Right renal pelvis (tissue), 4 donors: ENCODE data around the gene MPP2. TPM values are rescaled to one million over a fixed set of nuclear protein-coding genes. Genes with fewer than 3 reads are reported as not detected.

Source experiments
- DNase-seq, 4 donors: peaks; one replicate each; pipeline ENCODE4 v3.0.0-alpha.2; 2013; ENCODE audit warnings: low read depth in 4 of 4, low spot score in 3 of 4, missing footprints in 1 of 4
- polyA plus RNA-seq, 4 donors: library from polyadenylated mRNA; unstranded; fragments of 120-200 nt; gene quantifications; one replicate each; pipeline ENCODE4 v1.2.1, GENCODE V29; 2013; ENCODE audit not compliant: insufficient read length in 4 of 4

MPP2 gene
- polyA plus RNA-seq, 4 donors, result 5.7 to 7.5 (median 5.9) TPM

DNA sequence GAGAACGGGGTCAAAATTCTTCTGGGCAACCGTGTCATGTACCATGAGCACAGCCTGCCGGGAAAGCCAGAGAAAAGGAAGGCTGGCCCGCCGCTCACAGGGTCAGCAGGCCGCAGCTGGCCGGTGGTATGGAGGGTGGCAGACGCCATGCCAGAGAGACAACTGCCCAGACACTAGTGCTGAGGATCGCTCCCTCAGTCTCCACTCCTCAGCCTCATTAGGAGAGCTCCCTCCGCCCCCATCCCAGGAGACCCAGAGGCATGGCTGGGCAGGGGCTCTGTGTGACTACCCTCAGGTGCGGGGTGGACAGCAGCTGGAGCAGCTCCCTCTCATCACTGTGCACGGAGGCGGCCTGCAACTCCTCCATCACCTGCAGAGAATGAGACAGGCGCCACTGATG, 77.6 kb downstream of the MPP2 start:
- no peak for DNase-seq

DNA sequence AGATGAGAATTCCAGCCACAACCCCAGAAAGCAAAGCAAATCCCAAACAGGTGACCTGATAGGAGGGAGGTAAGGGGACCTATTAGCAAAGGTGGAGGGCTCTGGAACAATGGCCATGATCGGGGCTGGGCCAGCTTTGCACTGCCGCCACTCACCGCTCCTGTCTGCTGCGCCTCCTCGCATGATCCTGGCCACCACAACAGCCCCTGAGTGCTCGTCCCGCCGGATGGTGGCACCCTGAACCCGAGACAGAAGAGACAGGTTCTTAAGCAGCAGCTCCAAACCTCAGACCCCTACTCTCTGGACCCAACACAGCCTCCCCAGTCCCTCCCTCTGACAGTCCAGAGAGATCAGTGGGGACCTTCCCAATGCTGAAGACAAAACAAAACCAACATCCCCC, 79.7 kb downstream of the MPP2 start:
- no peak for DNase-seq

DNA sequence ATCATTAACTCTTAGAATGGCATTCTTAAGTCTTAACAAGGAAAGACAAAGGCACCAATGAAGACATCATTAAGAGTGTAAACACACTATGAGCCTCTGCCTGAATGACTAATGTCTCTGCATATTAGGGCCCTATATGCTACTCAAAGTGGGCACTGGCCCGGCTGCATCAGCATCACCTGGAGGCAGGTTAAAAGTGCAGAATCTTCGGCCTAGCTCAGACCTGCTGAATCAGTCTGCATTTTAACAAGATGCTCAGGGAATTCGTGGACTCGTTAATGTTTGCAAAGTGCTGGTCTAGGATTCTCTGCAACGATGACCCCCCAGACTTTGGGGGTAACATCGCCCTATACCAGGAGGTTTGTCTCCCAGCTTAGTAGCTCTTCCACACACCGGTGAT, 81.1 kb downstream of the MPP2 start:
- DNase-seq, result no peak

DNA sequence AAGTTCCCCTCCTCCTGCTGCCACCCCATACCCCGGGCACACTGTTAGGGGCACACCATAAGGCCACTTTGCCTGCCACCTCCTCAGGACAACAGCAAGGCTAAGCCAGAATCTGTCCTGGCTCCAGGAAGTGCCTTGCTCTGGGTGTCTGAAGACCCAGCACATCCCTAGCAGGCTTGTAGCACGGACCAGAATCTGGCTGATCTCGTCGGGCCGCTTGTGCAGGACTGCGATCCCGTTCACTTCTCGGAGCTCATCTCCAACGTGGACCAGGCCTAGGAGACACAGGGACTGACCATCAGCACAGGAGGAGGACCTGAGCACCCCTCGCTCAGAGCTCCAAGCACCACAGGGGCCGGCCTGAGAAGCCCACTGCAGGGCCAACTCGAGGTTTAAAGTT, 81.8 kb downstream of the MPP2 start:
- no peak for DNase-seq

Other genes with a start within 250 kb of the MPP2 start
- gene MEOX1, start 245.6 kb downstream of the MPP2 start, polyA plus RNA-seq, result 10 to 100 TPM in 3 of 4 donors, 1 to 10 TPM in 1; 7.1 to 15.1 (median 13.2) TPM
- 10 to 100 TPM; 54.7 to 79.6 (median 62.8) TPM for gene SOST, start 148.7 kb downstream of the MPP2 start, polyA plus RNA-seq
- gene DUSP3, start 128.6 kb downstream of the MPP2 start, polyA plus RNA-seq, result 10 to 100 TPM; 60.3 to 62.1 (median 61.6) TPM
- under 1 TPM in 1 of 4 donors, not detected in 3; 0.06 TPM for gene CFAP97D1, start 127.1 kb downstream of the MPP2 start, polyA plus RNA-seq
- 1 to 10 TPM; 6.1 to 8.5 (median 7.6) TPM for gene MPP3, start 74.4 kb downstream of the MPP2 start, polyA plus RNA-seq
- gene CD300LG, start 60.4 kb downstream of the MPP2 start, polyA plus RNA-seq, result 1 to 10 TPM in 1 of 4 donors, under 1 TPM in 3; 0.98 to 1.5 (median 0.99) TPM
- gene PPY, start 34.9 kb upstream of the MPP2 start, polyA plus RNA-seq, result under 1 TPM in 2 of 4 donors, not detected in 2; 0.34 to 0.65 TPM
- gene PYY, start 46.4 kb upstream of the MPP2 start, polyA plus RNA-seq, result under 1 TPM; 0.15 to 0.39 (median 0.23) TPM
- 1 to 10 TPM; 2.1 to 4.7 (median 2.5) TPM for gene NAGS, start 97.1 kb upstream of the MPP2 start, polyA plus RNA-seq
- 10 to 100 TPM; 34.5 to 49.8 (median 39.4) TPM for gene TMEM101, start 107.4 kb upstream of the MPP2 start, polyA plus RNA-seq
- 10 to 100 TPM; 38.5 to 48.4 (median 45.7) TPM for gene LSM12, start 159.1 kb upstream of the MPP2 start, polyA plus RNA-seq
- 10 to 100 TPM; 71.1 to 97.7 (median 87.5) TPM for gene G6PC3, start 163.2 kb upstream of the MPP2 start, polyA plus RNA-seq
- 10 to 100 TPM; 44.5 to 56.7 (median 48.1) TPM for gene HDAC5, start 216.1 kb upstream of the MPP2 start, polyA plus RNA-seq
- gene HROB, start 234.4 kb upstream of the MPP2 start, polyA plus RNA-seq, result 1 to 10 TPM; 3.4 to 4.7 (median 3.6) TPM